LHCN-M2 (cell line): Measurements from ENCODE around the gene TLL1. TPM values are rescaled to one million over a fixed set of nuclear protein-coding genes. Genes with fewer than 3 reads are reported as not detected.
A peak's percentile ranks its signal among the peaks of the same experiment; 100 is the strongest.

Experiments used
- DNase-seq: peaks from one replicate; pipeline ENCODE4 v3.0.0-alpha.2; 2012; ENCODE audit warnings: low read depth
- polyA plus RNA-seq: library from polyadenylated mRNA; unstranded; fragments of >200 nt; gene quantifications from one replicate; pipeline ENCODE4 v1.2.1, GENCODE V29; 2012; ENCODE audit warnings: missing spikeins
- total RNA-seq: library from RNA; depleted of rRNA; stranded (reverse); fragments of >200 nt; gene quantifications from 2 replicates; pipeline ENCODE4 v1.2.3, GENCODE V29; 2014; rRNA removed

TLL1 gene
- not detected in 2 replicates for total RNA-seq
- not detected for polyA plus RNA-seq

GRCh38 chr4:165872461-165873297, at the start of gene TLL1:
Gene TLL1, plus strand, starts transcription at chr4:165873237. Its CDS starts 668 bp downstream, at chr4:165873905.
- DNase-seq: peak; percentile 13

GRCh38 chr4:165826166-165826565, 46.9 kb upstream of the TLL1 start:
- DNase-seq: no peak

DNA sequence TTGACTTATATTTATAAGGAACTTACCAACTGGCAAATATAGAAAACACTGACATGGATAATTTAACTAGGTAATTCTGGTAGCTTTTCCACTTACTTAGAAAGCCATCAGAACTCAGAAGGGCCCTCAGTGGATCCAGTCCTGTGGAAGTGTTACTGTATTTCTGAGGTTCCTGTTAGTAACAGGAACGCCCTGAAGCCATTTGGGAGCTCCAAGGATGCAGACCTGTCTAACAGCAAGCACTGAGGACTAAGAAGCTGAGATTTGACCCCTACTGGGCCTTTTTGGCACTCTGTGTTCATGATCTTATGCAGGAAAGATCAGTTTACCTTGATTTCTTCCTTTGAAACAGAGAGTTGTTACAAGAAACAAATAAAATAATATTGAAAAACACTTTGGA, 46.0 kb upstream of the TLL1 start:
- DNase-seq: no peak

DNA sequence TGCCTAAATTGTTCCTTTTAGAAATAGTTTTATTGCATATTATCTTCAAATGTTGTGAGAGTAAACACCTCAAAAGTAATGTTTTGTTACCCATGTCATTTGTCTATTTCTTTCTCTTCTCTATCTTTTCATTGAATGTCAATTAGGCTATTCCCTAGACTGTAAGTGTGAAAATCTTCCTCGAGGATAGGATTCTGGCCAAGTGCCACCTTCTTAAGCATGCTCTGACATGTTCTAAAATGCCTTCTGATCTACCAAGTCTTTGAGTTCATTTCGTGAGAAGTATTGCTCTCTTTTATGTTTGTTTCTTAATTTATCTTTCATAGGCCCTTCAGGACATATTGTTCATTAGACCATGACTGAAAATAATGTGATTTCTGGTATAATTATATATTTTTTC, 44.1 kb upstream of the TLL1 start:
- DNase-seq: no peak

DNA sequence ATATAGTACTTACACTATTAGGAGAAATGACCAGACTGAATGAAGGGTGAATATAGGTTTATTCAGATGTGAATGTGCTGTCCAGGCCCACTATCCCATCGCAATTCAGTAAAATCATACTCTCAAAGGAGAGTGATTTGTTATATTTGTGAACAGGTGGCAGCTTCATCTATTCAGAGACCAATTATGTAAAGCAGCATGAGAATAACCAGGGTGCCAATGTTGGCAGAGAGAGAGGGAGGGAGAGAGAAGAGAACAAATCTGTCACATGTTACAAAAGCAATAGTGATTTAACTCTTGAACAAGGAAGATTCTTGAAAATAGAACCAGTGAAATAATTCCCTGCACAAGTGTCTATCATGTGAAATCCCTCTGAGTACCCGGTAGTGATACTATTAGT, 38.9 kb upstream of the TLL1 start:
- no peak for DNase-seq

- no peak for DNase-seq
Observed at GRCh38 chr4:165838575-165838974, 34.5 kb upstream of the TLL1 start.

DNA sequence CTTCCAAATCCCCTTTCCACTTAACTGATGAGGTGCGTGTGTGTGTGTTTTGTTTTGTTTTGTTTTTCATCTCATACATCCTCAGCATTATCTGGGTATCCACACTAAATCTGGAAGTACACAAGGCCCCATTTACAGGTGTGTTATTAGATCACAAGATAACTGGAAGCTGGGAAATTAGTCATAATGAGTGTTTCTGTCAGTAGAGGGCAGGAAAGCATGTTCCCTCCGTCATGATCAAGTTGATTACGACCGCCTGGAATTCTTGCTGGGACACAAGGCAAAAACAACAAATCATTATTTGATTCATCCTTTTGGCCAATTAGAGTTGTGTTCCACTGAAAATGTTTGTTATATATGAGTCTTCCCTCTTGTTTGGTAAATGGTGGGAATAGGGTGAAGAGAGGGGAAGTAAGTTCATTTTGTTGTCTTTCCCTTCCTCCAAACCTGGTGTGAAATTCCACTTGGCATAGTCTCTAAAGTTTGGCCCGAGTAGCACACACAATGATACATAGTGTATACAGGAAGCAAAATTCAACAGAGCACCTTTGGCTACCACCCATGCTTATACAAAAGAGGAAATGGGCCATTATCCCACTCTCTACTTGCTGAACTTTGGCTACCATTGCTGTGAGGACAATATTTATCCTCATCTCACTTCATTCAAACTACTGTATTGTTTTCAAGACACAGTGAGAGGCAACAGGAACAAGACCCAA, 33.3 kb upstream of the TLL1 start:
- DNase-seq: no peak

DNA sequence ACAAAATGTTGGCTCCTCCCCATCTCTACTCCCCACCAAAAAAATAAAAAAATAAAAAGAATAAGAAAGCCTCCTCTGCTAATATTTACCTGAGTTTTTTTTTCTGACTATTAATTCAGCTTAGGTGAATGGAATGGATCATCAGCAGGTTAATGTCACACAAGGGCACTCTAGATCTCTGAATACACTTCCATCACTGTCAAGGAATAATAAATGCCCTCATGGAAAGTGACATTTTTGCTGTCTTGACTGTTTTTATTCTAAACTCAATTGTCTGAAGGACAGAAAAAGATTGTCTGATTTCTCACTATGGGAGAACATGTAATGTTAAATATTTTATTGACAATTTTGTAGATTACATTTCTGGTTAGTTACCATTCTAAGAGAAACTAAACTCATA, 30.4 kb upstream of the TLL1 start:
- no peak for DNase-seq

GRCh38 chr4:165844161-165844560, 28.9 kb upstream of the TLL1 start:
- no peak for DNase-seq

- DNase-seq: no peak
Observed at GRCh38 chr4:165851256-165851655, 21.8 kb upstream of the TLL1 start.

GRCh38 chr4:165855191-165855590, 17.8 kb upstream of the TLL1 start:
- DNase-seq: peak; percentile 1

- DNase-seq: no peak
Observed at GRCh38 chr4:165861363-165861762, 11.7 kb upstream of the TLL1 start.

DNA sequence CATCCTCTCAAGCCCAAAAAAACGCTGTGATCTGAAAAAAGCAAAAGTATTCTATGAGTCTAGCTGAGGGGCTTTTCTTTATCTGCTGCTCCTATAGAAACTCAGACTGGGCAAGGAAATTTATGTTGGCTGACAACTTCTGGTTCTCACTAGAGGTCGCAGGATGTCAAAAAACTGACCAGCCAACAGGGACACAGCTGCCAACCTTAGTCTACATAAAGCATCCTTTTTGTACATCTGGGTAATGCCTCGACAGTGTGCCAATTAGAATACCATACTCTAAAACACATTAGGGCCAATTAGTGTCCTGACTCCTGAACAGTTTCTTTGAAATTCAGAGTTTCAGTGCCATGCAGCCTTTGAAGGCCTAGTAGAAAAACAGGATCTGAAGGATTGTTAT, 8.8 kb upstream of the TLL1 start:
- DNase-seq: no peak

DNA sequence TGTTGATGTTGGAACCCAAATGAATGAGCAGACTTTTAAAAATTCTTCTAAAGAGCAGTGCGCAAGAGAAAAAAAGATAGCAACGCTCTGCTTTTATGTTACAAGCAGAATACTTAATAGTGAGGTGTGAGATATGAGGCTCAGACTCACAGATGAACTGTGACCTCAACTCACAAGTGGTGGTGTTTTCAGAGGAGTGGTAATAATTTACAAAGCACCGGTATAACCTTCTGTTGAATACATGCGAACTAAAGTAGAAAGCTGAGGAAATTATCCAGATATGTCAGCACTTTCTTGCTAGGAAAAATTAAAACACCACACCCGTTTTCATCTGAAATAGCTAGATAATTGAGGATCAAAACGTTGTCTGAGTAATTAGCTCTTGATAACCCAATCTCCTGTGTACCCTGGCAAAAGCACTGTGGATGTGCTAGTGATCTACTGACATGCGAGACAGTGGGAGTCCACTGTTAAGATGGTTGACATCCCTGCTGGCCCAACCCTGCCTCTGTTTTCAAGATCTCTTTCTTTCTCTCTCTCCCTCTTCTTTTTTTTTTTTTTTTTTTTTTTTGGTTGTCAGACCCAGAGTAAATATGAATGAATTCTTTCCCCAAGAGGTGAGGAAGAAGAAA, 6.9 kb upstream of the TLL1 start:
- no peak for DNase-seq

DNA sequence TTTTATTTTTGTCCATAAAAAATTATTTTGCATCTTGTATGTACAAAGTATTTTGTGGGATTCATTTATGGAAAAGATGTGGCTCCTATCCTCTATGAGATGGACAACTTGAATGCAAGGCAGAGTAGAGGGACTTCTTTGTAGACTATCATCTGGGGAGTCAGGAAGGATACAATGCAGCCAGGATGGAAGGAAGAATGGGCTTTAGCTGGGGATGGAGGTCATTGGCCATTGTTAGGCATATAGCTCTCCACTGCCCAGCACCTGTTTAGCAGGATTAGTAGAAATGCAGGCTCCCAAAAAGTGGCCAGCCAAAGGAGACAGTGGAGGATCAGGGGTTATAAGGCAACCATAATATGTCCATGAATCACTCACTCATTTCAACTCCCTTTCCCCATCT, 5.1 kb upstream of the TLL1 start:
- no peak for DNase-seq

DNA sequence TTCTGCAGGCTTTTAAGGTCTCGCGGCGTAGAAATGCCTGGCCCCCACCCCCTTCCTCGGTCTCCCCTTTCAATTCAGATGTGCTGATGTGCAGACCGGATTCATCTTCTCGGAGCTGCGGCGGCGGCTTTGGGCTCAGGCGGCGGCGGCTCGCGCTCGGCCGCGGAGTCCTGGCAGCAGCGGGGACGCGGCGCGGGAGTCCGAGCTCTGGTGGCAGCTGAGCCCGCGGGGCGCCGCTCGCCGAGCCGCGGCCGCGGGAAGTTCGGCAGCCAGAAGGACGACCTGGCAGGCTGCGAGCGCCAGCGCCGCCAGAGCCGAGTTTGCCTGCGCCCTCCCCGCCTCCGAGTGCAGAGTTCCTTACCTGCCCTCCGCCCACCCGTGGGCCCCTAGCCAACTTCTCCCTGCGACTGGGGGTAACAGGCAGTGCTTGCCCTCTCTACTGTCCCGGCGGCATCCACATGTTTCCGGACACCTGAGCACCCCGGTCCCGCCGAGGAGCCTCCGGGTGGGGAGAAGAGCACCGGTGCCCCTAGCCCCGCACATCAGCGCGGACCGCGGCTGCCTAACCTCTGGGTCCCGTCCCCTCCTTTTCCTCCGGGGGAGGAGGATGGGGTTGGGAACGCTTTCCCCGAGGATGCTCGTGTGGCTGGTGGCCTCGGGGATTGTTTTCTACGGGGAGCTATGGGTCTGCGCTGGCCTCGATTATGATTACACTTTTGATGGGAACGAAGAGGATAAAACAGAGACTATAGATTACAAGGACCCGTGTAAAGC, 448 bp downstream of the TLL1 start:
- peak; percentile 2 for DNase-seq

DNA sequence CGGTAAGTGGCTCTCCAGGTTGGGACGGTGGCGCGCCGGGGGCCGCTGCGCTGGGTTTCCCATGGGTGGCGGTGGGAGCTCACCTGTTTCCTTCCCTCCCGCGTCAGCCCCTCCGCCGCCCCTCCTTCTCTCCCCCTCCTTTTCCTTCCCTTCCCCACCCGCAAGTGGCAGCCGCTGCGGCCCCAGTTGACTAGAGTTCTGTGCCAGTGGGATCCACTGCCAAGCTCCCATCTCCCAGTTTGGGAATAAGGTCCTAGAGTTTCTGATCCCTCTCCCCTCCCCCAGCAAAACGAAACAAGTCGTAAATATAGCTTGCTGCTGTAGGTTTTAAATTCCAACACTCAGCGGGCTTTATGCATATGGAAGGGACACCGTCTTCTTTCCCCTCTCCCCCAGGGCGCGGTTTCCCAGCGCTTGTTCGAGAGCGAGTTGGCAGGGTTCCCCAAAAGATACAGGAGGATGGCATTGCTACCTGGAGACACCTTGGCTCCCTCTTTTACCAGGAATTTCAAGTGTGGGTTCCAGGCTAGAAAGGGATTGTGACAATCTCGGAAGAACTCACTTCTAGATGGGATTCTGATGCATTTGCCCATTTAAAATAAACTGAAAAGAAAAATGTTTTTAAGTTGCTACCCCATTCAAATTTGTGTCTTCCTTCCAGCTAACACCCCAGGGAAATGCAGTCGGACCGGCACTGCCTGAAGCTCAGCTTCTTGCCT, 1.2 kb downstream of the TLL1 start:
- no peak for DNase-seq

GRCh38 chr4:165874791-165875371, 1.8 kb downstream of the TLL1 start:
- DNase-seq: no peak

GRCh38 chr4:165875446-165875845, 2.4 kb downstream of the TLL1 start:
- no peak for DNase-seq

DNA sequence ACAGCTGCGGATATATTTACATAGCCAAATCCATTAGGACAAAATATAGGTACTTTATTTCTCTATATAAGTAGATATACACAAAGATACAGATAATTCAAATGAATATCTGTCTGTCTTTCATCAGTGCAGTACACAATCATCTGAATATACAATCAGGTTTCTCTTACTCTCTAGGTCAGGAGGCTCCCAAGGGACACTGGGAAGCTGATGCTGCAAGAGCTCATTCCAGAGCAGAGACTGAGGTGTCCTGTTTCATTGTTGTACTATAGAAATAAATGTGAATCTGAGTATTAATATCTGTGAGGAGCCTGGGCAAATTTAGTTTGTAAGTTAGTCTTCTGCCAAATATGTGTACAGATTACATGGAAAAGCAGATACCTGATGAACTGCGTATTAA, 4.2 kb downstream of the TLL1 start:
- DNase-seq: peak; percentile 38

GRCh38 chr4:165879641-165880040, 6.6 kb downstream of the TLL1 start:
- no peak for DNase-seq
